PC-3 (cell line): ENCODE measurements around the gene SIPA1L3. TPM values are rescaled to one million over a fixed set of nuclear protein-coding genes. Genes with fewer than 3 reads are reported as not detected.

Experiments
- ATAC-seq: fragments of 200-7000 bp; cut with Tn5 transposase; 2 replicates; pipeline ENCODE4 v1.9.1; 2020; ENCODE audit warnings: mild to moderate bottlenecking, moderate library complexity
- BruUV-seq: library from RNA; stranded (reverse); fragments of 400-500 nt; replicated peaks from 2 replicates; lab custom pipeline; 2021; lab: Mats Ljungman, UMichigan
- CTCF ChIA-PET: fragments of 300-600 bp; sonication (Branson Sonifier 250); formaldehyde crosslinking; loops from one replicate; lab custom pipeline; 2022; ENCODE audit warnings: antibody characterized with exemption; lab: Charles Lee
- POLR2A ChIA-PET: fragments of 300-600 bp; sonication (Branson Sonifier 250); formaldehyde crosslinking; loops from one replicate; lab custom pipeline; 2022; ENCODE audit warnings: antibody characterized with exemption; ENCODE audit not compliant: unreplicated experiment; lab: Charles Lee
- DNase-seq: peaks from one replicate; pipeline ENCODE4 v3.0.0-alpha.2; 2015
- H2AFZ ChIP-seq: fragments of 300-600 bp; sonication (generic); 2 replicates; pipeline ENCODE4 v1.6.0; 2016; ENCODE audit warnings: antibody characterized with exemption, low read length
- H3F3A ChIP-seq: fragments of 300-600 bp; sonication (generic); one replicate; pipeline ENCODE4 v1.6.0; 2017; ENCODE audit warnings: antibody characterized with exemption, low read length, control low read depth, mild to moderate bottlenecking; ENCODE audit not compliant: unreplicated experiment
- H3K27ac ChIP-seq: fragments of 300-600 bp; sonication (generic); 2 replicates; pipeline ENCODE4 v1.5.1; 2016; ENCODE audit warnings: mild to moderate bottlenecking, low read length
- H3K27me3 ChIP-seq: fragments of 300-600 bp; sonication (generic); 2 replicates; pipeline ENCODE4 v1.6.1; 2016; ENCODE audit warnings: low read length, mixed read lengths
- H3K36me3 ChIP-seq: fragments of 300-600 bp; sonication (generic); 2 replicates; pipeline ENCODE4 v1.6.1; 2016; ENCODE audit warnings: low read depth, mixed run types, low read length, mixed read lengths
- H3K4me1 ChIP-seq: fragments of 300-600 bp; sonication (generic); 2 replicates; pipeline ENCODE4 v1.5.1; 2016; ENCODE audit warnings: low read length; ENCODE audit not compliant: insufficient read depth
- H3K4me2 ChIP-seq: fragments of 300-600 bp; sonication (generic); 2 replicates; pipeline ENCODE4 v1.6.0; 2016; ENCODE audit warnings: low read length
- H3K4me3 ChIP-seq: fragments of 300-600 bp; sonication (generic); 2 replicates; pipeline ENCODE4 v1.5.1; 2016; ENCODE audit warnings: mild to moderate bottlenecking, low read length, mixed read lengths
- H3K79me2 ChIP-seq: fragments of 300-600 bp; sonication (generic); 2 replicates; pipeline ENCODE4 v1.6.1; 2017; ENCODE audit warnings: low read length, mixed read lengths
- H3K9ac ChIP-seq: fragments of 300-600 bp; sonication (generic); 2 replicates; pipeline ENCODE4 v1.6.0; 2016; ENCODE audit warnings: mild to moderate bottlenecking, low read length
- H3K9me2 ChIP-seq: fragments of 300-600 bp; sonication (generic); replicated peaks from 2 replicates; pipeline ENCODE4 v1.6.1; 2016; ENCODE audit warnings: mixed run types, low read length, mixed read lengths
- H3K9me3 ChIP-seq: fragments of 300-600 bp; sonication (generic); 2 replicates; pipeline ENCODE4 v1.6.1; 2016; ENCODE audit warnings: low read length, mixed read lengths
- H4K20me1 ChIP-seq: fragments of 300-600 bp; sonication (generic); 2 replicates; pipeline ENCODE4 v1.6.1; 2016; ENCODE audit warnings: low read length, mixed read lengths
- EZH2 ChIP-seq: fragments of 300-600 bp; sonication (generic); IDR thresholded peaks from one replicate; pipeline ENCODE4 v1.6.1; 2017; ENCODE audit warnings: antibody characterized with exemption, mild to moderate bottlenecking, low read length; ENCODE audit not compliant: unreplicated experiment
- EZH2phosphoT487 ChIP-seq: fragments of 300-600 bp; sonication (generic); IDR thresholded peaks from 2 replicates; pipeline ENCODE4 v1.6.1; 2018; ENCODE audit warnings: mild to moderate bottlenecking, antibody characterized with exemption, low read length, borderline replicate concordance
- intact Hi-C: fragments of 100-400 bp; cut with micrococcal nuclease; formaldehyde crosslinking; loops from 2 replicates; pipeline ENCODE4 v1.9.0; 2023
- total RNA-seq: library from RNA; depleted of rRNA; stranded (reverse); fragments of >200 nt; gene quantifications from 2 replicates; pipeline ENCODE4 v1.2.3, GENCODE V29; 2014
- TF ChIP-seq, protein P1 (sequence below): fragments of 300-600 bp; sonication (generic); conservative IDR thresholded peaks from 2 replicates; pipeline ENCODE4 v1.5.1; 2017; ENCODE audit warnings: antibody characterized with exemption, low read depth, mild to moderate bottlenecking, low read length

SIPA1L3 gene
- total RNA-seq, 1 experiment from 2014 or later: 38.7 TPM

GRCh38 chr19:38012290-38012689 is 105.3 kb downstream of the SIPA1L3 start:
- Histone ChIP-seq H3K9ac (no peak overlapping the region), H3K4me3 (no peak overlapping the region), H3K9me3 (no peaks in the 10 kb centered on the region), H4K20me1 (no peaks in the 10 kb centered on the region), H3K4me2 (no peak overlapping the region), H2AFZ (no peak overlapping the region), H3K9me2 (no peaks in the 10 kb centered on the region), H3F3A (no peaks in the 10 kb centered on the region), H3K27me3 (no peaks in the 10 kb centered on the region), H3K36me3 (no peaks in the 10 kb centered on the region; the same call in 1 of the 2 replicates), H3K4me1 (peaks cover 13% of the 10 kb centered on the region), H3K79me2 (peaks cover 50% of the 10 kb centered on the region), H3K27ac (no peak overlapping the region)
- no peak for DNase-seq
- TF ChIP-seq, protein P1, sequence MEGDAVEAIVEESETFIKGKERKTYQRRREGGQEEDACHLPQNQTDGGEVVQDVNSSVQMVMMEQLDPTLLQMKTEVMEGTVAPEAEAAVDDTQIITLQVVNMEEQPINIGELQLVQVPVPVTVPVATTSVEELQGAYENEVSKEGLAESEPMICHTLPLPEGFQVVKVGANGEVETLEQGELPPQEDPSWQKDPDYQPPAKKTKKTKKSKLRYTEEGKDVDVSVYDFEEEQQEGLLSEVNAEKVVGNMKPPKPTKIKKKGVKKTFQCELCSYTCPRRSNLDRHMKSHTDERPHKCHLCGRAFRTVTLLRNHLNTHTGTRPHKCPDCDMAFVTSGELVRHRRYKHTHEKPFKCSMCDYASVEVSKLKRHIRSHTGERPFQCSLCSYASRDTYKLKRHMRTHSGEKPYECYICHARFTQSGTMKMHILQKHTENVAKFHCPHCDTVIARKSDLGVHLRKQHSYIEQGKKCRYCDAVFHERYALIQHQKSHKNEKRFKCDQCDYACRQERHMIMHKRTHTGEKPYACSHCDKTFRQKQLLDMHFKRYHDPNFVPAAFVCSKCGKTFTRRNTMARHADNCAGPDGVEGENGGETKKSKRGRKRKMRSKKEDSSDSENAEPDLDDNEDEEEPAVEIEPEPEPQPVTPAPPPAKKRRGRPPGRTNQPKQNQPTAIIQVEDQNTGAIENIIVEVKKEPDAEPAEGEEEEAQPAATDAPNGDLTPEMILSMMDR: no peak
- TF ChIP-seq EZH2 (no peak), EZH2phosphoT487 (no peak)
- POLR2A ChIA-PET: no interaction called here
- intact Hi-C loops: no loop called here
- CTCF ChIA-PET: no interaction called here
- no peak for ATAC-seq
- BruUV-seq: no TSS peak

DNA sequence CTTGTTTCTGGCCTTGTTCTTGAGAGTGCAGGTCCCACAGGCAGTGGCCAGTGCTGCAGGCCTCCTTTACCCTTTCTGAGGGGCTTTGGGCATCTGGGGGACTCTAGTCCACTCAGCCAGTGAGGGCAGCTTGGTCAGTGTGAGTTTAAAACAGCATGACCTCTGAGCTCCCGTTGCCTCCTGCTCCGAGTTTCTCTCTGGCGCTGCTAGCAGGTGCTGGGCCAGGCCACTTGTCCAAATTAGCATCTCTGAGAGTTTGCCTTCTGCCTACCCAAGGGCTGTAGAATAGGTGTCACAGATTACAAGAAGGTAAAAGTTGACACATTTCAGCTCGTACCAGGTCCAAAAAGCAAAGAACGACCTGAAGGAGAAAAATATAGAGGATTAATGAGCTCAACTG is 105.9 kb downstream of the SIPA1L3 start:
- Histone ChIP-seq H3K27me3 (no peaks in the 10 kb centered on the region), H3K9me2 (no peaks in the 10 kb centered on the region), H3K9ac (no peak overlapping the region), H3K4me3 (no peak overlapping the region), H3K9me3 (no peaks in the 10 kb centered on the region), H3K4me1 (peaks cover 13% of the 10 kb centered on the region), H3F3A (no peaks in the 10 kb centered on the region), H2AFZ (no peak overlapping the region), H3K27ac (no peak overlapping the region), H3K36me3 (no peaks in the 10 kb centered on the region; the same call in 1 of the 2 replicates), H3K4me2 (no peak overlapping the region), H4K20me1 (no peaks in the 10 kb centered on the region), H3K79me2 (peaks cover 56% of the 10 kb centered on the region)
- POLR2A ChIA-PET: interaction anchor here (0.7 kb wide), 1 partner anchor 106 kb away, joined by 3 read pairs; the partner anchor contains the start of gene SIPA1L3
- intact Hi-C loops: no loop called here
- ATAC-seq (no peak), DNase-seq (no peak)
- CTCF ChIA-PET: no interaction called here
- BruUV-seq: no TSS peak
- no peak for TF ChIP-seq EZH2
- TF ChIP-seq, protein P1: no peak

DNA sequence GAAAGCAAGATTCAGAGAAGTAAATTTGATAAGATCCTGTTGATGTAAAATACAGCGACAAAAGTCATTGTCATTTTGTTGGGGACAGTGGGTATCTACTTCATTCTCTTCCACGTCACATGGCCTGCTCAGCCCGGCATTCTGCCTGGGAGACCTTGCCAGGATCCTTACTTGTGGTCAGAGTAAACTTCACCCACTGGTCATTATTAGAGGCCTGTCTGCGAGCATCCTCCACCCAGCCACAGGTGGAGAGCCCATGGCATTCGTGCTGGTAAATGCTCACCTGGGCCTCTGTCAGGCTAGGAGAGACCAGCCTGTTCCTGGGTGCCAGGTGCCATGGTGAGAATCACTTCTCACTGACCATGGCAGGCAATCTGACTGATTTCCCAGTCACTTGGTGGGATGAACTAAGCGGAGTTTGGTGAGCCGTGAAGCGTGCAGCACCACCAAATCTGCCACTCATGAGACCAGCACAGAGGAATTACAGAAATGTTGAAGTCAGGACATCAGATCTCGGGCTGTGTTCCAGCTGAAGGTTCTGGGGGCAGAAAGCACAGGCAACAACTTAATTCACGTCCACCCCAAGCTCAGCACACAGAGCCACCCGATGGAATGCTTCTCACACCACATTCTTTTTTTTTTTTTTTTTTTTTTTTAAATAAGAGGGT is 107.0 kb downstream of the SIPA1L3 start:
- Histone ChIP-seq H2AFZ (no peak overlapping the region), H3K4me2 (no peak overlapping the region), H4K20me1 (no peaks in the 10 kb centered on the region), H3K79me2 (peaks cover 65% of the 10 kb centered on the region), H3K4me1 (peaks cover 13% of the 10 kb centered on the region), H3K9me3 (no peaks in the 10 kb centered on the region), H3F3A (no peaks in the 10 kb centered on the region), H3K9me2 (no peaks in the 10 kb centered on the region), H3K4me3 (no peak overlapping the region), H3K27ac (no peak overlapping the region), H3K9ac (no peak overlapping the region), H3K36me3 (no peaks in the 10 kb centered on the region; the same call in 1 of the 2 replicates), H3K27me3 (no peaks in the 10 kb centered on the region)
- ChIA-PET POLR2A (no interaction called here), CTCF (interaction anchor here (0.6 kb wide), 1 partner anchor 84 kb away, joined by 6 read pairs; no protein-coding TSS in a partner anchor)
- ATAC-seq: no peak
- DNase-seq: no peak
- intact Hi-C loops: no loop called here
- no TSS peak for BruUV-seq
- TF ChIP-seq EZH2 (no peak), EZH2phosphoT487 (no peak)
- TF ChIP-seq, protein P1: no peak
